HepG2 (cell line): ENCODE results near the gene DNMT3A. TPM values are rescaled to one million over a fixed set of nuclear protein-coding genes. Genes with fewer than 3 reads are reported as not detected.

ENCODE experiments used
- ATAC-seq: fragments of 200-7000 bp; cut with Tn5 transposase; 3 replicates; pipeline ENCODE4 v1.9.1; 2020; ENCODE audit warnings: mild to moderate bottlenecking, moderate library complexity
- BruUV-seq: library from RNA; stranded (reverse); fragments of 400-500 nt; replicated peaks from 2 replicates; lab custom pipeline; 2021; lab: Mats Ljungman, UMichigan
- CTCF ChIA-PET: fragments of 300-600 bp; formaldehyde crosslinking; extraction: SDS; loops from one replicate; lab custom pipeline; 2021; ENCODE audit warnings: low total read pairs, inconsistent platforms, low intra/inter-chr PET ratio; lab: Yijun Ruan, JAX
- POLR2A ChIA-PET: fragments of 350-600 bp; sonication (Branson Sonifier 250); formaldehyde crosslinking; loops from one replicate; lab custom pipeline; 2020; ENCODE audit warnings: antibody characterized with exemption, inconsistent platforms; lab: Yijun Ruan, JAX
- DNase-seq: peaks from one replicate; pipeline ENCODE4 v3.0.0-alpha.2; 2015; ENCODE audit warnings: low spot score
- FAIRE-seq: peaks from 3 replicates; lab custom pipeline; 2011; peaks lifted over from hg19 to GRCh38; lab: Jason Lieb, UNC
- H2AFZ ChIP-seq: one replicate; pipeline ENCODE4 v1.6.1; 2011; ENCODE audit warnings: low read length, inconsistent platforms
- H3K27ac ChIP-seq: fragments of 300-600 bp; 3 replicates; pipeline ENCODE4 v1.8.0; 2011; ENCODE audit warnings: mixed run types, mild to moderate bottlenecking, mixed read lengths, low read length, inconsistent platforms; ENCODE audit not compliant: insufficient read depth; ENCODE audit errors: extremely low read length
- H3K27me3 ChIP-seq, 2 experiments: fragments of 200-600 bp in 1 of 2; 2 replicates in 1 of 2; 3 replicates in 1 of 2; pipeline versions ENCODE4 v1.6.0 to v1.8.0; 2011; ENCODE audit warnings: low read length in 2 of 2, mild to moderate bottlenecking in 2 of 2, moderate library complexity in 2 of 2, inconsistent platforms in 1 of 2; ENCODE audit not compliant: insufficient read depth in 2 of 2, control insufficient read depth in 1 of 2
- H3K36me3 ChIP-seq, 2 experiments: fragments of 200-600 bp in 1 of 2; replicated peaks in 1 of 2; 2 replicates in 1 of 2; 3 replicates in 1 of 2; pipeline versions ENCODE4 v1.5.1 to v1.8.0; 2011; ENCODE audit warnings: low read length in 2 of 2, inconsistent platforms in 1 of 2; ENCODE audit not compliant: insufficient read depth in 2 of 2, control insufficient read depth in 1 of 2
- H3K4me1 ChIP-seq: 2 replicates; pipeline ENCODE4 v1.5.1; 2012; ENCODE audit warnings: low read length, inconsistent platforms; ENCODE audit not compliant: insufficient read depth
- H3K4me2 ChIP-seq: 2 replicates; pipeline ENCODE4 v1.6.0; 2011; ENCODE audit warnings: low read depth, low read length, inconsistent platforms
- H3K4me3 ChIP-seq, 3 experiments: fragments of 200-600 bp in 1 of 3; sonication (generic), shearing (Covaris generic) in 1 of 3; replicated peaks in 1 of 3; 2 replicates each; pipeline ENCODE4 v1.5.1; 2011 to 2016; ENCODE audit warnings: low read length in 3 of 3, inconsistent platforms in 2 of 3, low read depth in 2 of 3, mild to moderate bottlenecking in 2 of 3, control low read depth in 1 of 3, mixed read lengths in 1 of 3; ENCODE audit not compliant: insufficient read depth in 1 of 3
- H3K79me2 ChIP-seq: one replicate; pipeline ENCODE4 v1.6.1; 2011; ENCODE audit warnings: low read length, inconsistent platforms; ENCODE audit not compliant: insufficient read depth
- H3K9ac ChIP-seq: 2 replicates; pipeline ENCODE4 v1.6.0; 2011; ENCODE audit warnings: mild to moderate bottlenecking, low read depth, low read length, inconsistent platforms; ENCODE audit not compliant: insufficient read depth
- H3K9me3 ChIP-seq: 2 replicates; pipeline ENCODE4 v1.5.1; 2012; ENCODE audit warnings: mild to moderate bottlenecking, low read length
- H4K20me1 ChIP-seq: 2 replicates; pipeline ENCODE4 v1.6.0; 2011; ENCODE audit warnings: inconsistent platforms, mild to moderate bottlenecking, low read length, moderate library complexity; ENCODE audit not compliant: insufficient read depth
- BCL6 ChIP-seq: IDR thresholded peaks from 2 replicates; pipeline ENCODE4 v1.6.1; 2016; ENCODE audit warnings: missing genetic modification reagents, missing compliant biosample characterization
- CREB1 ChIP-seq, 2 experiments: fragments of 450-650 bp in 1 of 2; IDR thresholded peaks; 2 replicates each; pipeline ENCODE4 v1.6.1; 2016 to 2017; ENCODE audit warnings: control low read depth in 1 of 2, mild to moderate bottlenecking in 1 of 2, missing compliant biosample characterization in 1 of 2, missing genetic modification characterization in 1 of 2
- NAIF1 ChIP-seq: sonication (generic); formaldehyde crosslinking; IDR thresholded peaks from 2 replicates; pipeline ENCODE4 v1.5.0; 2020; ENCODE audit warnings: mild to moderate bottlenecking, missing genetic modification reagents, borderline replicate concordance
- NFRKB ChIP-seq: fragments of 450-650 bp; IDR thresholded peaks from 2 replicates; pipeline ENCODE4 v1.6.1; 2017
- REPIN1 ChIP-seq: sonication (generic); formaldehyde crosslinking; IDR thresholded peaks from 2 replicates; pipeline ENCODE4 v1.8.0; 2022; ENCODE audit warnings: missing genetic modification reagents, low read depth, mild to moderate bottlenecking, borderline replicate concordance
- SMAD9 ChIP-seq: sonication (generic); formaldehyde crosslinking; IDR thresholded peaks from 2 replicates; pipeline ENCODE4 v1.5.1; 2020; ENCODE audit warnings: mild to moderate bottlenecking, missing genetic modification reagents
- ZNF563 ChIP-seq: sonication (generic); formaldehyde crosslinking; IDR thresholded peaks from 2 replicates; pipeline ENCODE4 v1.8.0; 2022; ENCODE audit warnings: mild to moderate bottlenecking, moderate library complexity, missing genetic modification reagents
- ZNF614 ChIP-seq: IDR thresholded peaks from 2 replicates; pipeline ENCODE4 v1.6.1; 2018; ENCODE audit warnings: missing biosample characterization, missing genetic modification reagents, inconsistent platforms, borderline replicate concordance
- ZNF670 ChIP-seq: sonication (generic); formaldehyde crosslinking; IDR thresholded peaks from 2 replicates; pipeline ENCODE4 v1.8.0; 2022; ENCODE audit warnings: mild to moderate bottlenecking, missing genetic modification reagents, borderline replicate concordance
- WGBS: methylation state at CpG from one replicate; pipeline ENCODE4 v1.1.6; 2017; ENCODE audit warnings: low lambda C conversion rate; 5-methylcytosine and 5-hydroxymethylcytosine counted together
- in situ Hi-C: cut with HindIII; loops from 2 replicates; pipeline ENCODE4 v1.10.0; 2017; ENCODE audit warnings: low pct_unique_long_range_greater_than_20kb; ENCODE audit not compliant: extremely low pct_ligation_motif_present
- intact Hi-C: fragments of 100-400 bp; cut with micrococcal nuclease; formaldehyde crosslinking; loops from one replicate; pipeline ENCODE4 v1.10.0; 2022; ENCODE audit not compliant: unreplicated experiment
- polyA plus RNA-seq, 8 experiments: library from polyadenylated mRNA; depleted of rRNA in 3 of 8; stranded (reverse) in 7 of 8; unstranded in 1 of 8; fragments of >200 nt; fragmentation: Illumina TruSeq in 4 of 8; extraction: Trizol in 4 of 8; gene quantifications; 2 replicates each; pipeline versions ENCODE4 v1.2.1 to v1.2.3, GENCODE V29; 2011 to 2016; ENCODE audit warnings: low read depth in 4 of 8, missing spikeins in 1 of 8, mixed read lengths in 1 of 8; ENCODE audit not compliant: insufficient read depth in 1 of 8
- total RNA-seq, 5 experiments: library from RNA; depleted of rRNA; stranded (reverse); fragments of >200 nt; fragmentation: Illumina TruSeq; extraction: Trizol; gene quantifications; 2 replicates each; pipeline ENCODE4 v1.2.3, GENCODE V29; 2016; ENCODE audit warnings: low read depth in 1 of 5
- TF ChIP-seq, protein P1 (sequence below): sonication (generic); formaldehyde crosslinking; IDR thresholded peaks from 2 replicates; pipeline ENCODE4 v1.4.0; 2020; ENCODE audit warnings: missing genetic modification reagents, borderline replicate concordance
- TF ChIP-seq, protein P2 (sequence below): sonication (generic); formaldehyde crosslinking; IDR thresholded peaks from 2 replicates; pipeline ENCODE4 v1.8.1; 2023; ENCODE audit warnings: missing genetic modification reagents, mild to moderate bottlenecking, borderline replicate concordance
- TF ChIP-seq, protein P3 (sequence below): sonication (generic); formaldehyde crosslinking; IDR thresholded peaks from 2 replicates; pipeline ENCODE4 v1.8.0; 2022; ENCODE audit warnings: mild to moderate bottlenecking, missing genetic modification reagents, moderate library complexity

Gene DNMT3A
- total and polyA plus RNA-seq, 2 of the 13 experiments (the other 11 are each of a cell fraction or from before 2014, with no cell fraction given), result 14.7 to 29.1 TPM

DNA sequence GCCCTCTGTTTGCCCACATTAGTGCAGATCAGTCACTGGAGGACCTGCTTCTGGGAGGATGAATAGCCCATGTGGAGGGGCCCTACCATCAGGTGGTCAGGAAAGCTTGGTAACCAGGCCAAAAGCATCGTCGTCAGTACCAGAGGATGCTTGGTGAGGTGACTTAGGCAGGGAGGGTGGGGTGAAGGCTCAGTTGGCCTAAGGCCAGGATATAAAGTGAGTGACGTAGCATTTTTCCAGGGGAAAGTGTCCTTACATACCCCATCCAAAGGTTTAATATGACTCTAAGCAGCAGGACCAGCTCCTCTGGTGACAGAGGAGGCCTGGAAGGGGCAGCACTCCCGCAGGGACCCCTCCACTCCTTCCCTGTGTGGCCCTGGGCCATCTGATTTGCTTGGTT lies 27.7 kb upstream of the DNMT3A start:
- H2AFZ ChIP-seq, result no peak overlapping the region
- CTCF ChIA-PET, result no interaction called here
- no peak overlapping the region for H3K27ac ChIP-seq
- intact Hi-C loops, result no loop called here
- peaks cover 9 to 64% of the 10 kb centered on the region in 2 experiments; a peak in 4 of 5 replicates for H3K27me3 ChIP-seq
- peaks cover 11% of the 10 kb centered on the region for H3K4me1 ChIP-seq
- TF ChIP-seq CREB1 (IDR thresholded peaks at IDR 0.05) (peak; percentile 31; the same call in 1 of the 2 replicates), CREB1 (CRISPR knock-in tag; IDR thresholded peaks at IDR 0.05) (no peak), BCL6 (CRISPR knock-in tag) (no peak)
- TF ChIP-seq, all 625 proteins: peak for 1
- no peak overlapping the region for H3K4me3 ChIP-seq
- no peak for DNase-seq
- FAIRE-seq, result no peak
- H3K79me2 ChIP-seq, result no peaks in the 10 kb centered on the region
- H3K36me3 ChIP-seq, result no peaks in the 10 kb centered on the region
- H3K9me3 ChIP-seq, result no peaks in the 10 kb centered on the region
- no TSS peak for BruUV-seq
- POLR2A ChIA-PET, result no interaction called here
- H3K4me2 ChIP-seq, result no peak overlapping the region
- WGBS, result 17% methylated on average over 4 of the region's 4 CpGs
- H4K20me1 ChIP-seq, result no peaks in the 10 kb centered on the region
- H3K9ac ChIP-seq, result no peak overlapping the region
- ATAC-seq, result no peak
- in situ Hi-C loops, result no loop called here

DNA sequence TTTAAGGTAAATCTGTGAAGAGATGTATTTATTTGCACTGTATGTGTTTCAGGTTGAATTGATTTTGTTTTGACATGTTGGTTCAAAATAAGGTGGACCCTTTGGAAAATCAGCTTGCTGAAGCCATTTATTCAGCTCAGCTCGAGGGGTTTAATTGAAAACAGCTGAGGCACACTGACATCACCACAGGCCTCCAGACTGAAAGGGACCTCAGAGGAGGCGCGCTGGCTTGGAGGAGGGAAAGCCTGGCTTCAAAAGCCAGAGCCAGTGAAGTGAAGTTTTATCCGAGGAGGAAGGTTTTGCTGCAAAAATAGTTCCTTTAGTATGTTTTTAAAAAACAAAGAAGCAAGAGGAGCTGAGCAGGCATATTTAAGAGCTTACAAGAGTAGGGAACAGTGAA lies 26.9 kb upstream of the DNMT3A start:
- ChIA-PET CTCF (no interaction called here), POLR2A (no interaction called here)
- H3K9ac ChIP-seq, result no peak overlapping the region
- H3K79me2 ChIP-seq, result no peaks in the 10 kb centered on the region
- ATAC-seq (no peak), FAIRE-seq (no peak), DNase-seq (no peak)
- H4K20me1 ChIP-seq, result no peaks in the 10 kb centered on the region
- no peak overlapping the region for H2AFZ ChIP-seq
- peaks cover 10 to 64% of the 10 kb centered on the region in 2 experiments; a peak in 4 of 5 replicates for H3K27me3 ChIP-seq
- no peak overlapping the region for H3K4me2 ChIP-seq
- H3K9me3 ChIP-seq, result no peaks in the 10 kb centered on the region
- no peak overlapping the region for H3K4me3 ChIP-seq
- intact Hi-C loops (no loop called here), in situ Hi-C loops (no loop called here)
- H3K36me3 ChIP-seq, result no peaks in the 10 kb centered on the region
- H3K27ac ChIP-seq, result no peak overlapping the region
- peaks cover 9% of the 10 kb centered on the region for H3K4me1 ChIP-seq
- BruUV-seq, result no TSS peak
- WGBS, result 58% methylated on average over 4 of the region's 4 CpGs
- TF ChIP-seq ZNF614, result no peak
- TF ChIP-seq, protein P1, sequence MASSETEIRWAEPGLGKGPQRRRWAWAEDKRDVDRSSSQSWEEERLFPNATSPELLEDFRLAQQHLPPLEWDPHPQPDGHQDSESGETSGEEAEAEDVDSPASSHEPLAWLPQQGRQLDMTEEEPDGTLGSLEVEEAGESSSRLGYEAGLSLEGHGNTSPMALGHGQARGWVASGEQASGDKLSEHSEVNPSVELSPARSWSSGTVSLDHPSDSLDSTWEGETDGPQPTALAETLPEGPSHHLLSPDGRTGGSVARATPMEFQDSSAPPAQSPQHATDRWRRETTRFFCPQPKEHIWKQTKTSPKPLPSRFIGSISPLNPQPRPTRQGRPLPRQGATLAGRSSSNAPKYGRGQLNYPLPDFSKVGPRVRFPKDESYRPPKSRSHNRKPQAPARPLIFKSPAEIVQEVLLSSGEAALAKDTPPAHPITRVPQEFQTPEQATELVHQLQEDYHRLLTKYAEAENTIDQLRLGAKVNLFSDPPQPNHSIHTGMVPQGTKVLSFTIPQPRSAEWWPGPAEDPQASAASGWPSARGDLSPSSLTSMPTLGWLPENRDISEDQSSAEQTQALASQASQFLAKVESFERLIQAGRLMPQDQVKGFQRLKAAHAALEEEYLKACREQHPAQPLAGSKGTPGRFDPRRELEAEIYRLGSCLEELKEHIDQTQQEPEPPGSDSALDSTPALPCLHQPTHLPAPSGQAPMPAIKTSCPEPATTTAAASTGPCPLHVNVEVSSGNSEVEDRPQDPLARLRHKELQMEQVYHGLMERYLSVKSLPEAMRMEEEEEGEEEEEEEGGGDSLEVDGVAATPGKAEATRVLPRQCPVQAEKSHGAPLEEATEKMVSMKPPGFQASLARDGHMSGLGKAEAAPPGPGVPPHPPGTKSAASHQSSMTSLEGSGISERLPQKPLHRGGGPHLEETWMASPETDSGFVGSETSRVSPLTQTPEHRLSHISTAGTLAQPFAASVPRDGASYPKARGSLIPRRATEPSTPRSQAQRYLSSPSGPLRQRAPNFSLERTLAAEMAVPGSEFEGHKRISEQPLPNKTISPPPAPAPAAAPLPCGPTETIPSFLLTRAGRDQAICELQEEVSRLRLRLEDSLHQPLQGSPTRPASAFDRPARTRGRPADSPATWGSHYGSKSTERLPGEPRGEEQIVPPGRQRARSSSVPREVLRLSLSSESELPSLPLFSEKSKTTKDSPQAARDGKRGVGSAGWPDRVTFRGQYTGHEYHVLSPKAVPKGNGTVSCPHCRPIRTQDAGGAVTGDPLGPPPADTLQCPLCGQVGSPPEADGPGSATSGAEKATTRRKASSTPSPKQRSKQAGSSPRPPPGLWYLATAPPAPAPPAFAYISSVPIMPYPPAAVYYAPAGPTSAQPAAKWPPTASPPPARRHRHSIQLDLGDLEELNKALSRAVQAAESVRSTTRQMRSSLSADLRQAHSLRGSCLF (CRISPR knock-in tag), result no peak
- no peak for TF ChIP-seq NFRKB
- TF ChIP-seq ZNF563 (CRISPR knock-in tag), result no peak
- no peak for TF ChIP-seq NAIF1 (CRISPR knock-in tag)
- TF ChIP-seq, protein P2, sequence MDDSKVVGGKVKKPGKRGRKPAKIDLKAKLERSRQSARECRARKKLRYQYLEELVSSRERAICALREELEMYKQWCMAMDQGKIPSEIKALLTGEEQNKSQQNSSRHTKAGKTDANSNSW (CRISPR knock-in tag), result no peak
- TF ChIP-seq, protein P3, sequence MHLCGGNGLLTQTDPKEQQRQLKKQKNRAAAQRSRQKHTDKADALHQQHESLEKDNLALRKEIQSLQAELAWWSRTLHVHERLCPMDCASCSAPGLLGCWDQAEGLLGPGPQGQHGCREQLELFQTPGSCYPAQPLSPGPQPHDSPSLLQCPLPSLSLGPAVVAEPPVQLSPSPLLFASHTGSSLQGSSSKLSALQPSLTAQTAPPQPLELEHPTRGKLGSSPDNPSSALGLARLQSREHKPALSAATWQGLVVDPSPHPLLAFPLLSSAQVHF (CRISPR knock-in tag), result no peak
- no peak for TF ChIP-seq REPIN1 (CRISPR knock-in tag)
- no peak for TF ChIP-seq ZNF670
- no peak for TF ChIP-seq SMAD9 (CRISPR knock-in tag)
